GM19324 (cell line): ENCODE data around the gene TXNL4B.

Experiments used
- ATAC-seq: cut with Tn5 transposase; IDR thresholded peaks from one replicate; pipeline ENCODE4 v1.9.1; 2021; ENCODE audit warnings: mild to moderate bottlenecking, moderate library complexity; ENCODE audit not compliant: unreplicated experiment, low FRiP score

The TXNL4B gene

GRCh38 chr16:72042157-72042660, 51.2 kb downstream of the TXNL4B start:
- ATAC-seq: no peak

GRCh38 chr16:72036098-72036497, 57.3 kb downstream of the TXNL4B start:
- ATAC-seq: no peak
